H9 (cell line): ENCODE measurements around the gene COL23A1. TPM values are rescaled to one million over a fixed set of nuclear protein-coding genes. Genes with fewer than 3 reads are reported as not detected.
A peak's percentile ranks its signal among the peaks of the same experiment; 100 is the strongest.

Experiments
- DNase-seq: peaks from one replicate; pipeline ENCODE4 v3.0.0-alpha.2; 2017
- H2AFZ ChIP-seq: one replicate; pipeline ENCODE4 v1.6.1; 2013; ENCODE audit warnings: mild to moderate bottlenecking, low read length, control low read depth, moderate library complexity
- H2AK5ac ChIP-seq: 2 replicates; pipeline ENCODE4 v1.6.1; 2013; ENCODE audit warnings: low read length, control low read depth, mixed read lengths; ENCODE audit not compliant: insufficient read length
- H2BK120ac ChIP-seq: one replicate; pipeline ENCODE4 v1.6.1; 2013; ENCODE audit warnings: low read depth, mild to moderate bottlenecking, low read length, control low read depth, inconsistent platforms; ENCODE audit not compliant: poor library complexity, severe bottlenecking
- H2BK12ac ChIP-seq: 2 replicates; pipeline ENCODE4 v1.6.1; 2013; ENCODE audit warnings: low read length, control low read depth, mixed read lengths, low read depth; ENCODE audit not compliant: insufficient read length
- H2BK15ac ChIP-seq: 2 replicates; pipeline ENCODE4 v1.6.1; 2013; ENCODE audit warnings: low read depth, low read length, control low read depth
- H2BK20ac ChIP-seq: one replicate; pipeline ENCODE4 v1.6.1; 2013; ENCODE audit warnings: low read depth, mild to moderate bottlenecking, low read length, control low read depth, inconsistent platforms; ENCODE audit not compliant: poor library complexity, severe bottlenecking
- H2BK5ac ChIP-seq: 2 replicates; pipeline ENCODE4 v1.6.1; 2013; ENCODE audit warnings: low read length, control low read depth, mixed read lengths; ENCODE audit not compliant: insufficient read length
- H3K14ac ChIP-seq: 2 replicates; pipeline ENCODE4 v1.6.1; 2013; ENCODE audit warnings: low read length, control low read depth; ENCODE audit not compliant: insufficient read depth
- H3K18ac ChIP-seq: 2 replicates; pipeline ENCODE4 v1.6.1; 2013; ENCODE audit warnings: low read depth, mild to moderate bottlenecking, mixed read lengths, low read length, control low read depth; ENCODE audit not compliant: insufficient read length
- H3K23ac ChIP-seq: 2 replicates; pipeline ENCODE4 v1.6.1; 2013; ENCODE audit warnings: low read length, control low read depth, mixed read lengths, low read depth; ENCODE audit not compliant: insufficient read length
- H3K23me2 ChIP-seq: 2 replicates; pipeline ENCODE4 v1.6.1; 2013; ENCODE audit warnings: low read depth, mild to moderate bottlenecking, mixed read lengths, low read length, control low read depth; ENCODE audit not compliant: insufficient read length, poor library complexity, severe bottlenecking
- H3K27ac ChIP-seq: 2 replicates; pipeline ENCODE4 v1.5.1; 2013; ENCODE audit warnings: low read length, control low read depth, mixed read lengths, low read depth; ENCODE audit not compliant: insufficient read length
- H3K27me3 ChIP-seq: 2 replicates; pipeline ENCODE4 v1.6.1; 2013; ENCODE audit warnings: low read length, control low read depth, inconsistent platforms; ENCODE audit not compliant: insufficient read depth
- H3K4ac ChIP-seq: 2 replicates; pipeline ENCODE4 v1.6.1; 2013; ENCODE audit warnings: low read depth, mild to moderate bottlenecking, control low read depth, inconsistent platforms, low read length, moderate library complexity
- H3K4me1 ChIP-seq: 2 replicates; pipeline ENCODE4 v1.6.1; 2013; ENCODE audit warnings: low read length, control low read depth, inconsistent platforms; ENCODE audit not compliant: insufficient read depth
- H3K4me2 ChIP-seq: 2 replicates; pipeline ENCODE4 v1.6.1; 2013; ENCODE audit warnings: low read length, control low read depth, mixed read lengths; ENCODE audit not compliant: insufficient read length, insufficient read depth
- H3K56ac ChIP-seq: 2 replicates; pipeline ENCODE4 v1.6.1; 2013; ENCODE audit warnings: low read depth, mild to moderate bottlenecking, mixed read lengths, low read length, control low read depth; ENCODE audit not compliant: insufficient read length
- H3K79me1 ChIP-seq: 2 replicates; pipeline ENCODE4 v1.6.1; 2013; ENCODE audit warnings: low read depth, mild to moderate bottlenecking, moderate library complexity, low read length, control low read depth, inconsistent platforms; ENCODE audit not compliant: insufficient read depth, poor library complexity, severe bottlenecking
- H3K79me2 ChIP-seq: 2 replicates; pipeline ENCODE4 v1.6.1; 2013; ENCODE audit warnings: low read length, control low read depth, inconsistent platforms; ENCODE audit not compliant: insufficient read depth
- H3K9ac ChIP-seq: 2 replicates; pipeline ENCODE4 v1.6.1; 2013; ENCODE audit warnings: low read length, control low read depth, mixed read lengths; ENCODE audit not compliant: insufficient read length; ENCODE audit errors: extremely low read depth
- H3K9me3 ChIP-seq: one replicate; pipeline ENCODE4 v1.6.1; 2013; ENCODE audit warnings: low read depth, low read length, inconsistent platforms; ENCODE audit not compliant: control insufficient read depth
- H3T11ph ChIP-seq: one replicate; pipeline ENCODE4 v1.6.1; 2013; ENCODE audit warnings: mild to moderate bottlenecking, low read length, control low read depth, inconsistent platforms
- H4K20me1 ChIP-seq: one replicate; pipeline ENCODE4 v1.6.1; 2013; ENCODE audit not compliant: control insufficient read depth, insufficient read length, insufficient read depth
- H4K5ac ChIP-seq: 2 replicates; pipeline ENCODE4 v1.6.1; 2013; ENCODE audit warnings: low read depth, mild to moderate bottlenecking, mixed read lengths, low read length, control low read depth; ENCODE audit not compliant: insufficient read length
- H4K8ac ChIP-seq: replicated peaks from 2 replicates; pipeline ENCODE4 v1.6.1; 2013; ENCODE audit warnings: low read length, control low read depth, mixed read lengths, low read depth; ENCODE audit not compliant: insufficient read length
- H4K91ac ChIP-seq: 2 replicates; pipeline ENCODE4 v1.6.1; 2013; ENCODE audit warnings: low read depth, mild to moderate bottlenecking, moderate library complexity, mixed read lengths, low read length, control low read depth; ENCODE audit not compliant: insufficient read length
- H3K27ac Mint-ChIP-seq, 3 experiments: 2 replicates in 2 of 3; 3 replicates in 1 of 3; pipeline ENCODE4 v1.8.0; 2020 to 2021; ENCODE audit warnings: mixed read lengths in 3 of 3, mild to moderate bottlenecking in 1 of 3, moderate library complexity in 1 of 3
- H3K27me3 Mint-ChIP-seq: 2 replicates; pipeline ENCODE4 v1.8.0; 2021; ENCODE audit warnings: low read depth, mild to moderate bottlenecking, moderate library complexity, mixed read lengths
- H3K36me3 Mint-ChIP-seq, 3 experiments: 2 replicates in 2 of 3; 3 replicates in 1 of 3; pipeline ENCODE4 v1.8.0; 2020 to 2021; ENCODE audit warnings: low read depth in 3 of 3, mixed read lengths in 3 of 3; ENCODE audit not compliant: insufficient read depth in 1 of 3
- H3K4me1 Mint-ChIP-seq, 2 experiments: 2 replicates each; pipeline ENCODE4 v1.8.0; 2020; ENCODE audit warnings: mixed read lengths in 2 of 2
- H3K4me3 Mint-ChIP-seq, 2 experiments: 2 replicates in 1 of 2; 3 replicates in 1 of 2; pipeline ENCODE4 v1.8.0; 2020 to 2021; ENCODE audit warnings: mild to moderate bottlenecking in 2 of 2, mixed read lengths in 2 of 2, moderate library complexity in 1 of 2
- H3K9me3 Mint-ChIP-seq, 2 experiments: 2 replicates in 1 of 2; 3 replicates in 1 of 2; pipeline ENCODE4 v1.8.0; 2020; ENCODE audit warnings: mild to moderate bottlenecking in 2 of 2, mixed read lengths in 2 of 2, moderate library complexity in 1 of 2
- CTCF ChIP-seq: fragments of 200-600 bp; sonication (generic); conservative IDR thresholded peaks from 3 replicates; pipeline ENCODE4 v1.8.0; 2021; ENCODE audit warnings: antibody characterized with exemption, mild to moderate bottlenecking
- WGBS: extraction: QIAGEN DNeasy Blood & Tissue Kit; methylation state at CpG from one replicate; pipeline ENCODE4 v1.1.7; 2013; ENCODE audit warnings: missing lambda C conversion rate, low lambda C conversion rate, mixed read lengths; ENCODE audit not compliant: insufficient read length; ENCODE audit errors: extremely low coverage; 5-methylcytosine and 5-hydroxymethylcytosine counted together
- total RNA-seq: library from RNA; stranded (reverse); gene quantifications from 2 replicates; pipeline ENCODE4 v1.2.1, GENCODE V29; 2021

The COL23A1 gene
- total RNA-seq, 1 experiment from 2014 or later: 2.6 TPM

DNA sequence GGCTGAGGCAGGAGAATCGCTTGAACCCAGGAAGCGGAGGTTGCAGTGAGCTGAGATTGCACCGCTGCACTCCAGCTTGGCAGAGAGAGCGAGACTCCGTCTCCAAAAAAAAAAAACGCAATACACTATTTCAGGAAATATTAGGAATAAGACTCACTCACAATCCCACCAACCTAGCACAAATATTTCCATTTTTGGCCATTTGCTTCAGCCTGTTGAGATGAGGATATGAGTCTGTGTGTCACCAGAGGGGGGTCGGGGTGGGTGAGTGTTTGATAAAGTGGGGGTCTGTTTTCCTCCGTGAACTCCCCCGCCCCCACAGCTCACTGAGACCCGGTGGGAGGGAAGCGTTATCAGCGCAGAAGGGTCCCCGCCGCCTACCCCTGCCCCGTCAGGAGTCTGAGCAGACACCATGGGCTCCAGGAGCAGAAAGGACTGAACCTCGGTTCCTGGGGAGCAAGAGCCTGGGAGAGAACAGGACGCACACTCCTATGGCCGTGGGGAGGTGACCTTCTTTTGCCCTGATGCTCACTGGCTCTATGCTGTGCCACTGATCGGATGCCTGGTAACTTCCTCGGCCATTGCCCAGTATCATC, 203.8 kb downstream of the COL23A1 start:
- H3K4me1 ChIP-seq: peaks cover 5% of the 10 kb centered on the region; the same call in 1 of the 2 replicates
- no peaks in the 10 kb centered on the region for H3K36me3 Mint-ChIP-seq
- H3K79me2 ChIP-seq: no peaks in the 10 kb centered on the region
- no peaks in the 10 kb centered on the region for H4K20me1 ChIP-seq
- H2BK12ac ChIP-seq: no peak overlapping the region
- H4K91ac ChIP-seq: no peak overlapping the region
- no peak overlapping the region for H3K56ac ChIP-seq
- H3K9me3 Mint-ChIP-seq: no peaks in the 10 kb centered on the region
- no peaks in the 10 kb centered on the region for H3K79me1 ChIP-seq
- no peak overlapping the region for H3K9ac ChIP-seq
- H3K4ac ChIP-seq: no peak overlapping the region
- no peak overlapping the region for H2BK20ac ChIP-seq
- no CpG with 5 or more reads among the region's 20 CpGs for WGBS
- no peak overlapping the region for H3K27ac ChIP-seq
- H3K27me3 ChIP-seq: no peaks in the 10 kb centered on the region
- no peak overlapping the region for H3K18ac ChIP-seq
- H2AK5ac ChIP-seq: no peak overlapping the region
- no peak overlapping the region; the same call in 1 of the 2 replicates for H3K14ac ChIP-seq
- H2BK5ac ChIP-seq: no peak overlapping the region
- H3K4me3 Mint-ChIP-seq: no peak overlapping the region
- H2AFZ ChIP-seq: no peak overlapping the region
- H3K9me3 ChIP-seq: no peaks in the 10 kb centered on the region
- no peak overlapping the region for H3K23ac ChIP-seq
- H3K27me3 Mint-ChIP-seq: no peaks in the 10 kb centered on the region; the same call in none of the 2 replicates
- H2BK120ac ChIP-seq: no peak overlapping the region
- H4K5ac ChIP-seq: no peak overlapping the region
- peaks cover 29 to 68% of the 10 kb centered on the region in 2 experiments for H3K4me1 Mint-ChIP-seq
- no peak overlapping the region for H3K4me2 ChIP-seq
- H3K23me2 ChIP-seq: no peaks in the 10 kb centered on the region
- no peak overlapping the region for H3K27ac Mint-ChIP-seq
- no peak for TF ChIP-seq CTCF
- no peak overlapping the region for H4K8ac ChIP-seq
- no peak overlapping the region for H2BK15ac ChIP-seq
- DNase-seq: peak; percentile 21
- no peak overlapping the region for H3T11ph ChIP-seq
